Stimulated activated CD8-positive, alpha-beta memory T cell treated with anti-CD3 and anti-CD28 coated beads, Interleukin-12 subunit alpha, Interleukin-12 subunit beta, amount 100 ng/mL, for 1 hour (primary cell): ENCODE results near the gene CPD.
"Not testable (repeated sequence)": the region's sequence is repeated elsewhere in the genome, so short reads cannot be mapped to it uniquely, and the experiment has no call there.

Experiments
- DNase-seq: peaks from one replicate; pipeline ENCODE4 v3.0.0-alpha.2; 2020; ENCODE audit warnings: low read depth

Gene CPD

GRCh38 chr17:30388321-30389179 is 9.8 kb downstream of the CPD start:
- DNase-seq, result no peak

DNA sequence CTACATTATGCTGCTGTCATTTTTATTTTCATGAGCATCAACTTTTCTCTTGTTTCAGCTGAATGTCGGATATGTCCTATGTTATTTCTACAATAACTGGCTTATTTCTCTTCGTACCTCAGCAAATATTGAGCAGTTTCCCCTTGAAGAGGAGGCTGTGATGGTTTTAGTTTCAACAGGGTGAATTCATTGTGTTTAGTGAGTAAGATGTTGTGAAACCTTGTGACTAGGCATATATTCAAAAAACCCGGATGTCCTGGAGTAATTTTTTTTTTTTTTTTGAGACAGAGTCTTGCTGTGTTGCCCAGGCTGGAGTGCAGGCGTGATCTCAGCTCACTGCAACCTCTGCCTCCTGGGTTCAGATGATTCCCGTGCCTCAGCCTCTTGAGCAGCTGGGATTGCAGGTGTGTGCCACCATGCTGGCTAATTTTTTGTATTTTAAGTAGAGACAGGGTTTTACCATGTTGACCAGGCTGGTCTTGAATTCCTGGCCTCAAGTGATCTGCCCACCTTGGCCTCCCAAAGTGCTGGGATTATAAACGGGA is 11.1 kb downstream of the CPD start:
- no peak for DNase-seq

DNA sequence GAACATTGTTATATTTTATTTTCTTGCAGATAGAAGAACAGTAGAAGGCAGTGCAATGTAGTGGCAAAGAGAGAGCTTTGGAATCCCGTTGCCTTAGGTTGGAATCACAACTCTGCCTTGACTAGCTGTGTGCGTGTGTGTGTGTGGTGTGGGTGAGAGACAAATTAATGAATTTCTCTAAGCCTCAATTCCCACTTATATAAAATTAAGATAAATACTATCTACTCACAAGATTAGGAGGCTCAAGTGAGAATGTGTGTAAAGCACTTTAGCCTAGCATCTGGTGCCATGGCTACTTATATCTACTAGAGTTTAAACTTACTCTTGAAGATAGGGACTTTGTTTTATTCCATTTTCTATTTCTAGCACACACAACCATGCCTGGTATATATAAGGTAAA is 12.8 kb downstream of the CPD start:
- no peak for DNase-seq

DNA sequence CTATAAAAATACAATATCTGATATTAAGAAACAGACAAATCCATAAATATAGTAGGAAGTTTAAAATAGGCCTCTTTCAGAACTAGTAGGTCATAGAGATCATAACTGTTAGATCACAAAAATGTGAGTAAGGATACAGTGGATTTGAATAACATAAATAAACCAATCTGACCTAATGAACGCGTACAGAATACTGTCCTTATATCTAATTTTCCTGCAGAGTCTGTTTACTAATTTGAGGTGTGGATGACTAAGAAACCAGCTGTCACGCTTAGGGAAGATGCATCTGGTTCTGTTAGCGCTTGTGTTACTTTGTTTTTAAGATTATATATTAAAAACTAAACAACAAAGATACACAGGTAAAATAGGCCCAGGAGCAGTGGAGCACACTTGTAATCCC is 14.8 kb downstream of the CPD start:
- DNase-seq, result no peak

DNA sequence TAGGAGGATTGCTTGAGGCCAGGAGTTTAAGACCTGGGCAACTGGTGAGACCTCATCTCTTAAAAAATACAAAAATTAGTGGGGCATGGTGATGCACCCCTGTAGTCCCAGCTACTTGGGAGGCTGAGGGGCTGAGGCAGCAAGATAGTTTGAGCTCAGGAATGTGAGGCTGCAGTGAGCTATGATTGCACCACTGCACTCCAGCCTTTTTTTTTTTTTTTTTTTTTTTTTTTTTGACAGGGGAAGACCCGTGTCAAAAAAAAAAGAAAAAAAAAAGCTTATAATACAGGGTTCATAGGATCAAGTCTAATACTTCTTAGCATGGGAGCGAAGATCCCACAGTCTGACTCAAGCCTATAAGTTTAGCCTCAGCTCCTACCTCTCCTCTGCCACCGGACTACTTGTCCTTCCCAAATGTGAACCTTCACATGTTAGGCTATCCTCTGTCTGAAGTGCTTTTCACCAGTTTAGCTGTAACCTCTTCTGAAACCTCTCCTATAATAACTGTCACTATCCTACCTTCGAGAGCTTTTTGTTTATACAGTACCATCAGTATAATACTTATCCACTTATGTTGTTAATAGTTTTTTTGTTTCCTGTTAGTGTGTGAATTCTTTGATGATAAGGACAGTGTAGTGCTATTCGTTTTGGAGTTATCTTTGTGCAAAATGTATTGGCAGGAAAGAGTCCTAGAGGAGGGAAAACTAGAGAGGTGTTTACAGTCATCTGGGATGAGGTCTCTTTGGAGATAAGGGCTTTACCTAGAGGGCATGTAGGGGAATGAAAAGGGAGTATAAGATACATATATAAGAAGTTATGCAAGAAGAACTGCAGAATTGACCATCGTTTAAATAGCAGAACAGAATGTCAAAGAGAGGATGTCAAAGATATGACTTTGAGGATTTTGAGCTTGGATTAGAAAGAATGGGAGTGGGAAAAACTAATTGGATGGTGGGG is 15.5 kb downstream of the CPD start:
- no peak for DNase-seq

DNA sequence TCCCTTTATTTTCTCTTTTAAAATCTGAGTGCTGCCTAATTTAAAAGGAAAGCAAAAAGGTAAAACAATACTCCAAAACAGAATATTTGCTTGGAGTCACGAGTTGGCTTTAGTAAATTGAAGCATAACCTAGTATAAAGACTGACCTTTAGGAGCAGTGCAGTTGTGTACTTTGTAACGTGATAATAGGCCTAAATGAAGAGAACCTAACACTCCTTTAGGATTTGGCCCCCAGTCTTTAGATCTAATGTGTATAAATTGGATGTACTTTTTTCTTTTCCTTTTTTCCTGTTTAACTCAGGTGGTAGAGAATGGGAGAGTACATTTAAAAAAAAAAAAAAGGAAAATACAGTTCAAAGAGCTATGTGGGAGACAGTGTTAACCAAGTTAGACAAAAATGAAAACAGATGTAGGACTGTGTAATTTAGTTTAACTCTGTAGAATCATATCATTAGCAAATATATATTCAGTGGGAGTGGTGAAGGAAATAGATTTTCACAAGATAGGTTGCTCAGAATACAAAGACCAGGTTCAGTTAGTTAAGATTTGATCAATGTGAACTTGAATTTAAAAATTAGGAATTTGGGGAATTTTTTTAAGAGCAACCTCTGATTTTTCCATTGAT is 16.8 kb downstream of the CPD start:
- DNase-seq, result no peak

- no peak for DNase-seq
Measured at GRCh38 chr17:30396129-30396528, 17.4 kb downstream of the CPD start.

DNA sequence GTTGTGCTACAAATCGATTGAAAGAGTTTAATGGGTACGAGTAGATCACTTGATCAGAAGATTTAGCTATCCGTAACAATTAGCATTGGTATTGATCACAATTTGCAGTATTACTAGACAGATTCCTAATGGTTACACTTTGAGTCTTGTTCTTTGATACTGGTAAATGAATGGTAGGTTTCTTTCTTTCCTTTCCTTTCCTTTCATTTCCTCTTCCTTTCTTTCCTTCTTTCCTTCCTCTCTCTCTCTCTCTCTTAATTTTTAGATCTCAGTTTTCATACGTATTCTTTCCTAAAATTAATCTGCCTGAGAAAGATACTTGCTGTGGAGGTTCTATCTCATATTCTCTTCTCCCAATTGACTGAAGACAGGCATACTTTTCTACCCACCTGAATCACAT is 17.9 kb downstream of the CPD start:
- no peak for DNase-seq

GRCh38 chr17:30398328-30399041 is 19.8 kb downstream of the CPD start:
- DNase-seq, result no peak

GRCh38 chr17:30401097-30401496 is 22.4 kb downstream of the CPD start:
- DNase-seq, result no peak

DNA sequence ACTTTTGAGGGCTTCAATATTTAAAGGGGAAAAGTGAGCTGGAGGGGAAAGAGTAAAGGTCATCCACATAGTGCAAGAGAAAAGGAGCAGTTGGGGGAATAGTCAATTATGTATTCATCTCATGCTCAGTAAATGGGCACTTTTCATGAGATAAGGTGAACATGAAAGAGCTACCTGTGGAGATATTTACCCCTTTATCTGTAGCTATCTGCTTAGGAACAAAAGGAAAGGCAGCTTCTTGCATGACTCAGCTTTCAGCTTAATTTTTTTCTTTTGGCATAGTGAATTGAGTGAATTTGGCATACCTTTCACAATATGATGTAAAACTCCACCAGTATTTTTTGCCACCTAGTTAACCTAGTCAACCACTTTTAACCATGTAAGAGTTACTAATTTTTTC is 26.4 kb downstream of the CPD start:
- no peak for DNase-seq

DNA sequence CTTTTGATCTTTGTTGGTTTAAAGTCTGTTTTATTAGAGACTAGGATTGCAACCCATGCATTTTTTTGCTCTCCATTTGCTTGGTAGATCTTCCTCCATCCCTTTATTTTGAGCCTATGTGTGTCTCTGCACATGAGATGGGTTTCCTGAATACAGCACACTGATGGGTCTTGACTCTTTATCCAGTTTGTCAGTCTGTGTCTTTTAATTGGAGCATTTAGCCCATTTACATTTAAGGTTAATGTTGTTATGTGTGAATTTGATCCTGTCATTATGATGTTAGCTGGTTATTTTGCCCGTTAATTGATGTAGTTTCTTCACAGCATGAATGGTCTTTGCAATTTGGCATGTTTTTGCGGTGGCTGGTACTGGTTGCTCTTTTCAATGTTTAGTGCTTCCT is 31.9 kb downstream of the CPD start:
- not testable (repeated sequence) for DNase-seq

DNA sequence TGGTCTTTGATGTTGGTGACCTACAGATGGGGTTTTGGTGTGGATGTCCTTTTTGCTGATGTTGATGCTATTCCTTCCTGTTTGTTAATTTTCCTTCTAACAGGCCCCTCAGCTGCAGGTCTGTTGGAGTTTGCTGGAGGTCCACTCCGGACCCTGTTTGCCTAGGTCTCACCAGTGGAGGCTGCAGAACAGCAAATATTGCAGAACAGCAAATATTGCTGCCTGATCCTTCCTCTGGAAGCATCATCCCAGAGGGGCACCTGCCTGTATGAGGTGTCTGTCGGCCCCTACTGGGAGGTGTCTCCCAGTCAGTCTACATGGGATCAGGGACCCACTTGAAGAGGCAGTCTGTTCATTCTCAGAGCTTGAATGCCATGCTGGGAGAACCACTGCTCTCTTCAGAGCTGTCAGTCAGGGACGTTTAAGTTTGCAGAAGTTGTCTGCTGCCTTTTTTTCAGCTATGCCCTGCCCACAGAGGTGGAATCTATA is 33.3 kb downstream of the CPD start:
- not testable (repeated sequence) for DNase-seq

DNA sequence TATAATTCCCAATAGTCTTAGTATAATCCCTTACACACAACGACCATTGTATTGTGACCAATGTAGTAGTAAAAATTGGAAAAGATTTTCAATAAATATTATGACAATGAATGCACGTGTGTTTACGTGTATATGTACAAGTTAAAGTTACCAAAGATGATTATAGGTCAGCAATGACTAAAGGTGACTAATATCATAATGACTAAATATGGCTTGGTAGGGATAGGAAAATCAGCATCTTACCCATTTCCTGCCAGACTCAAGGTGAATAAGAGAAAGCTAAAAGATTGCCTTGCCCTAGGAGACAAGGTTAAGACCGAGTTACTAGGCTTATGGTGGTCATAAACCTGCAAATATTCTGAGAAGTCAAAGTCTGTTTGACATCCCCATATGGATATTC is 34.4 kb downstream of the CPD start:
- no peak for DNase-seq

DNA sequence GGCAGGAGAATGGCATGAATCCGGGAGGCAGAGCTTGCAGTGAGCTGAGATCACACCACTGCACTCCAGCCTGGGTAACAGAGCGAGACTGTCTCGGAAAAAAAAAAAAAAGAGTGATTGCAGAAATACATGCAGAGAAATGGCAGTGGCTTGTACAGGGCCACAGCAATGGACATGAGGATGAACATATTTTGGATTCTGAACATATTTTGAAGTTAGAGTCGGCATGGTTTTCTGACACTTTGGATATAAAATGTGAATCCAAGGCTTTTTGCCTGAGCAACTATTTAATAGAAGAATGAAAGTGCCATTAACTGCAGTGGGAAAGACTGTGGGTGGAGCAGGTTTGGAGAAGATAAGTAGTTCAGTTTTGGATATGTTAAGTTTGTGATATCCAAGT is 35.8 kb downstream of the CPD start:
- DNase-seq, result no peak

- DNase-seq, result no peak
Measured at GRCh38 chr17:30415491-30415890, 36.8 kb downstream of the CPD start.

GRCh38 chr17:30418070-30418469 is 39.3 kb downstream of the CPD start:
- DNase-seq, result not testable (repeated sequence)

- no peak for DNase-seq
Measured at GRCh38 chr17:30421592-30421991, 42.9 kb downstream of the CPD start.

GRCh38 chr17:30422171-30422570 is 43.4 kb downstream of the CPD start:
- DNase-seq, result no peak

GRCh38 chr17:30424471-30424870 is 45.7 kb downstream of the CPD start:
- no peak for DNase-seq

DNA sequence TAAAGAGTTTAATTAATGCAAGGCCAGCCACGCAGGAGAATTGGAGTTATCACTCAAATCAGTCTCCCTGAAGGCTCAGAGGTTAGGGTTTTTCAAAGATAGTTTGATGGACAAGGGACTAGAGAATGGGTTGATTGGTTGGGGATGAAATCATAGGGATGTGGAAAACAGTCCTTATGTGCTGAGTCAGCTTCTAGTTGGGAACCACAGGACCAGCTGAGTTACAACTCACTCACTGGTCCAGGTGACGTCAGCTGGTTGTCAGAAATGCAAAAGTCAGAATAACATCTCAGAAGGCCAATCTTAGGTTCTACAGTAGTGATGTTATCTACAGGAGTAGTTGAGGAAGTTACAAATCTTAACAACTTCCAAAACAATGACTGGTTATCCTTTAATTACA is 47.6 kb downstream of the CPD start:
- DNase-seq, result no peak
